Stimulated activated CD8-positive, alpha-beta memory T cell treated with anti-CD3 and anti-CD28 coated beads, Interleukin-7, amount 100 ng/mL, for 1 hour (primary cell): ENCODE measurements around the gene HPGDS.

Experiments used
- DNase-seq, 2 donors: peaks; one replicate each; pipeline ENCODE4 v3.0.0-alpha.2; 2020; ENCODE audit warnings: low read depth in 2 of 2

HPGDS gene

GRCh38 chr4:94256144-94256783, 86.4 kb downstream of the HPGDS start:
- DNase-seq, result no peak

DNA sequence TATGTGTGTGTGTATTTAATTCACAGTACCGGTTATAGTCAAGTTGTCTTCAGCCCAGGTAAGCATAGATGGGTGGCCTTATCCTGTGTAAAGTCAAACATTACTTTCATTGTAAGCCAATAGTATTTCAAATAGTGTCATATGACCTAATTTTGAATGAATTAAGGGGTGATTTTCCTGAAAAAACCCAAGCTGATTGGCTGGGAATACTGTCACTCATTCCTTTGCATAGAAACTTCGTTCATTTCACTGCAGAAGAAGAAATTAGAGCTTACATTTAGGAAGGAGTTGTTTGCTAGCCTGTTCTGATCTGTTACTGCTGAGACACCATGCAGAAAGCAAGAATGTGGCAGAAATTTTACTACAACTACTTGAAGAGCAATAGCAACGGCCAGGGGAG, 89.6 kb downstream of the HPGDS start:
- no peak for DNase-seq

DNA sequence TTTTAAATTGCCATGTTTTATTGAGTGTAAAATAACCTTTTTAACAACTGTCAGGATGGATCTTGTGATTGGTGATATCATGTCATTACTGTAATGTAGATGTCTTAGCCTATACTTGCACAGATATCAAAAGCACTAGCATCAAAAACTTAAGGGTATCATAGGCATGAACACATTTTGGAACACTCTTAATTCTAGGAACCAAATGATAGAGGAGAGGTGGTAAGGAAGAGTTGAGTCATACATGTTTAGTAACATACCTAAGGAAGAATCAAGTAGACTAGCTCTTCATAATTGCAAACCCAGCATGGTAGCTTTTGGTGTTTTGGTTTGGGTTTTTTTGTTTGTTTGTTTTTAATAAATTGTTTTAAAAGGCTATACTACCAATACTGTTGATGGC, 91.5 kb downstream of the HPGDS start:
- DNase-seq, result no peak
